Measurements from ENCODE around the gene SERINC3. TPM values are rescaled to one million over a fixed set of nuclear protein-coding genes. Genes with fewer than 3 reads are reported as not detected.

SERINC3 gene
- total and polyA plus RNA-seq, 12 donors = 51.5 to 213 (median 133) TPM

DNA sequence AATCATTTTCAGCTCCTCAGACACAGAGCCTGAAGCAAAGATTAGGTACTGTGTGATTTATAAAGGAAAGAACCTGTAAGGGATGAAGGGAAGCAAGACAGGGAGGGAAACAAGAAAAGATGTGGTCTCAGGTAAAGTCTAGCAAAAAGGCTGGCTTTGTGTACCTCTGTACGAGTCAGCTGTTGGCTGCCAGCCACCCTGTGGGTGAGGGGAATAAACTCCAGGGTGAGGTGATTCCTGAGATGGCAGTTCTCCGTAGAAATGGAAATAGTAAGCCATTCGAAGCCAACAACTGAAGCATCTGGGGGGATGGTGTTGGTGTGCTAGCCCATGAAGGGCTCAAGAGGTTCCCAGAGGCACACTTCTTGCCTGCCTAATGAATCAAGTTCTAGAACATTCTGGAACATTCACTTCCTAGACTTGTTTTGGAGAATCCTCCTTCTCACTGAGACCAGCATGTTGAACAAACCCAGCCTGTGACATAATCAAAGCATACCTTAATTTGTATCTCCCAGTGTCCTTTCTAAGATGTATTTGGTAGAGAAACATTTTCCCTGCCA, 56.8 kb downstream of the SERINC3 start:
- no peak overlapping the region for H3K27ac ChIP-seq

DNA sequence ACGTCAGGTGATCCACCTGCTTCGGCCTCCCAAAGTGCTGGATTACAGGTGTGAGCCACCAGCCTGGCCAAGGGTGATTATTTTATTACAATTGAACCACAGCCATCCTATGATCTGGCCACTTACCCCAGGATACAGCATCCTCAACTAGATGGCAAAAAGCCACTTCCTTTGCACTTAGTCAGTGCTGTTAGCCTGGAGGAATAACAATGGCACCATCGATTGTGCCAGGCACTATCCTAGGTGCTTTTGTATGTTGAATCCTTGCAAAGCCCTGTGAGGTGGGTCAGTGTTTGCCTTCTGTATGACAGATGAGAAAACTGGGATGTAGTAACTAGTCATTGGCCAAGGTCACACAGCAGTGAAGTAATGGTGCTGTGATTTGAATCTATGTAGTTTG, 57.4 kb downstream of the SERINC3 start:
- TF ChIP-seq, protein P1, sequence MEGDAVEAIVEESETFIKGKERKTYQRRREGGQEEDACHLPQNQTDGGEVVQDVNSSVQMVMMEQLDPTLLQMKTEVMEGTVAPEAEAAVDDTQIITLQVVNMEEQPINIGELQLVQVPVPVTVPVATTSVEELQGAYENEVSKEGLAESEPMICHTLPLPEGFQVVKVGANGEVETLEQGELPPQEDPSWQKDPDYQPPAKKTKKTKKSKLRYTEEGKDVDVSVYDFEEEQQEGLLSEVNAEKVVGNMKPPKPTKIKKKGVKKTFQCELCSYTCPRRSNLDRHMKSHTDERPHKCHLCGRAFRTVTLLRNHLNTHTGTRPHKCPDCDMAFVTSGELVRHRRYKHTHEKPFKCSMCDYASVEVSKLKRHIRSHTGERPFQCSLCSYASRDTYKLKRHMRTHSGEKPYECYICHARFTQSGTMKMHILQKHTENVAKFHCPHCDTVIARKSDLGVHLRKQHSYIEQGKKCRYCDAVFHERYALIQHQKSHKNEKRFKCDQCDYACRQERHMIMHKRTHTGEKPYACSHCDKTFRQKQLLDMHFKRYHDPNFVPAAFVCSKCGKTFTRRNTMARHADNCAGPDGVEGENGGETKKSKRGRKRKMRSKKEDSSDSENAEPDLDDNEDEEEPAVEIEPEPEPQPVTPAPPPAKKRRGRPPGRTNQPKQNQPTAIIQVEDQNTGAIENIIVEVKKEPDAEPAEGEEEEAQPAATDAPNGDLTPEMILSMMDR (IDR thresholded peaks at IDR 0.05) = no peak
- no peak overlapping the region for H3K27ac ChIP-seq
- intact Hi-C loops (cut with DNase I) = loop anchor here in 1 of 2 donors (5.0 kb wide), 1 partner anchor 77 kb away; no protein-coding TSS in a partner anchor
- H3K36me3 ChIP-seq (replicated peaks in 1 of 2) = no peaks in the 10 kb centered on the region
- DNase-seq = no peak
- H3K4me1 ChIP-seq (replicated peaks in 1 of 2) = no peaks in the 10 kb centered on the region
- no peaks in the 10 kb centered on the region for H3K27me3 ChIP-seq
- H3K4me3 ChIP-seq = no peak overlapping the region
- 84 to 95% (median 87%) methylated on average over 3 of the region's 3 CpGs for WGBS, 4 donors
- no peaks in the 10 kb centered on the region for H3K9me3 ChIP-seq (replicated peaks in 1 of 3)

More for the DNA sequence above, 56.8 kb downstream of the SERINC3 start:
- Histone ChIP-seq H3K36me3 (replicated peaks in 1 of 2) (no peaks in the 10 kb centered on the region), H3K4me1 (replicated peaks in 1 of 2) (no peaks in the 10 kb centered on the region), H3K9me3 (replicated peaks in 1 of 3) (no peaks in the 10 kb centered on the region), H3K4me3 (no peak overlapping the region), H3K27me3 (no peaks in the 10 kb centered on the region)
- TF ChIP-seq POLR2A (IDR thresholded peaks at IDR 0.05) = no peak
- WGBS, 4 donors = 53 to 68% (median 57%) methylated on average over 3 of the region's 3 CpGs
- intact Hi-C loops (cut with DNase I) = loop anchor here (5.0 kb wide), 2 partner anchors 152 to 248 kb away; no protein-coding TSS in a partner anchor
- no peak for DNase-seq

DNA sequence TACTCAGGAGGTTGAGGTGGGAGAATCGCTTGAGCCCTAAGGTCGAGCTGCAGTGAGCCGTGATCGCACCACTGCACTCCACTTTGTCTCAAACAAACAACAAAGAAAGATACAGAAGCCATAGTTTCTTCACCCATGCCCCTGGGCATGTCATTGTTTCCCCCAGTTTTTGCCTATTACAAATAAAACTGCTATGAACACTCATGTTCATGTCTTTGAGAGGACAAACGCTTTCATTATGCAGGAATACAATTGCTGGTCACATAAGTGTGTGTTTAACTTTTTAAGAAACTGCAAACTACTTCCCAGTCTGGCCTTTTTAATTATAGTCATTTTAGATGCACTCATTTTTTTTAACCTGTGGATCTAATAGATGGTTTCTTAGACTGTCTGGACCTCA, 58.4 kb downstream of the SERINC3 start:
- Histone ChIP-seq H3K27ac (no peak overlapping the region), H3K27me3 (no peaks in the 10 kb centered on the region), H3K4me3 (no peak overlapping the region), H3K4me1 (replicated peaks in 1 of 2) (no peaks in the 10 kb centered on the region), H3K9me3 (replicated peaks in 1 of 3) (no peaks in the 10 kb centered on the region), H3K36me3 (replicated peaks in 1 of 2) (no peaks in the 10 kb centered on the region)
- TF ChIP-seq, protein P1 (IDR thresholded peaks at IDR 0.05) = no peak
- no peak for DNase-seq
- WGBS, 4 donors = 53 to 72% (median 71%) methylated on average over 5 of the region's 5 CpGs
- intact Hi-C loops (cut with DNase I) = loop anchor here in 1 of 2 donors (5.0 kb wide), 1 partner anchor 76 kb away; no protein-coding TSS in a partner anchor

DNA sequence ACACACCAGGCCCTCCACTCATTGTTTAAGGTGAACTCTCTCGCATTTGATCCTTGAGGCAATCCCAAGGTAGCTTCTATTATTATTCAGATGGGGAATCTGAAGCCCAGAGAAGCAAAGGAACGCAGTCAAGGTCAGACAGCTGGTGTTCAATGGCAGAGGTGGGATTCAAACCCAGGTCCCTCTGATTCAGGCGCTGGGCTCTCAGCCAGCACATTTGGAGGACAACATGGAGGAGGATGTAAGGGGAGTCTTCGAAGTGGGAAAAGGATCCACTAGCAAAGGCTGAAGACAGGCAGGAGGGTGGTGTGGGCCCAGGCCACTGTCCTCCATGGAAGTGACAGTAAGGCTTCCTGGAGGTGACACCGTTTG, 60.1 kb downstream of the SERINC3 start:
- Histone ChIP-seq H3K27me3 (no peaks in the 10 kb centered on the region), H3K36me3 (replicated peaks in 1 of 2) (no peaks in the 10 kb centered on the region), H3K4me3 (no peak overlapping the region), H3K9me3 (replicated peaks in 1 of 3) (no peaks in the 10 kb centered on the region), H3K27ac (no peak overlapping the region), H3K4me1 (replicated peaks in 1 of 2) (no peaks in the 10 kb centered on the region)
- DNase-seq = no peak
- TF ChIP-seq POLR2A (IDR thresholded peaks at IDR 0.05) = no peak
- TF ChIP-seq, protein P1 (IDR thresholded peaks at IDR 0.05) = no peak
- WGBS, 4 donors = 47 to 63% (median 56%) methylated on average over 5 of the region's 5 CpGs
- intact Hi-C loops (cut with DNase I) = loop anchor here (2.0 to 5.0 kb wide), 2 partner anchors 71 to 74 kb away; no protein-coding TSS in a partner anchor

Data from adrenal gland (tissue), 12 donors.